NCI-H69 (cell line): Measurements from ENCODE around the gene SPRED2.

Source experiments
- DNase-seq: peaks from one replicate; lab custom pipeline; 2025; lab: John Stamatoyannopoulos, UW

SPRED2 gene, protein sequence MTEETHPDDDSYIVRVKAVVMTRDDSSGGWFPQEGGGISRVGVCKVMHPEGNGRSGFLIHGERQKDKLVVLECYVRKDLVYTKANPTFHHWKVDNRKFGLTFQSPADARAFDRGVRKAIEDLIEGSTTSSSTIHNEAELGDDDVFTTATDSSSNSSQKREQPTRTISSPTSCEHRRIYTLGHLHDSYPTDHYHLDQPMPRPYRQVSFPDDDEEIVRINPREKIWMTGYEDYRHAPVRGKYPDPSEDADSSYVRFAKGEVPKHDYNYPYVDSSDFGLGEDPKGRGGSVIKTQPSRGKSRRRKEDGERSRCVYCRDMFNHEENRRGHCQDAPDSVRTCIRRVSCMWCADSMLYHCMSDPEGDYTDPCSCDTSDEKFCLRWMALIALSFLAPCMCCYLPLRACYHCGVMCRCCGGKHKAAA

DNA sequence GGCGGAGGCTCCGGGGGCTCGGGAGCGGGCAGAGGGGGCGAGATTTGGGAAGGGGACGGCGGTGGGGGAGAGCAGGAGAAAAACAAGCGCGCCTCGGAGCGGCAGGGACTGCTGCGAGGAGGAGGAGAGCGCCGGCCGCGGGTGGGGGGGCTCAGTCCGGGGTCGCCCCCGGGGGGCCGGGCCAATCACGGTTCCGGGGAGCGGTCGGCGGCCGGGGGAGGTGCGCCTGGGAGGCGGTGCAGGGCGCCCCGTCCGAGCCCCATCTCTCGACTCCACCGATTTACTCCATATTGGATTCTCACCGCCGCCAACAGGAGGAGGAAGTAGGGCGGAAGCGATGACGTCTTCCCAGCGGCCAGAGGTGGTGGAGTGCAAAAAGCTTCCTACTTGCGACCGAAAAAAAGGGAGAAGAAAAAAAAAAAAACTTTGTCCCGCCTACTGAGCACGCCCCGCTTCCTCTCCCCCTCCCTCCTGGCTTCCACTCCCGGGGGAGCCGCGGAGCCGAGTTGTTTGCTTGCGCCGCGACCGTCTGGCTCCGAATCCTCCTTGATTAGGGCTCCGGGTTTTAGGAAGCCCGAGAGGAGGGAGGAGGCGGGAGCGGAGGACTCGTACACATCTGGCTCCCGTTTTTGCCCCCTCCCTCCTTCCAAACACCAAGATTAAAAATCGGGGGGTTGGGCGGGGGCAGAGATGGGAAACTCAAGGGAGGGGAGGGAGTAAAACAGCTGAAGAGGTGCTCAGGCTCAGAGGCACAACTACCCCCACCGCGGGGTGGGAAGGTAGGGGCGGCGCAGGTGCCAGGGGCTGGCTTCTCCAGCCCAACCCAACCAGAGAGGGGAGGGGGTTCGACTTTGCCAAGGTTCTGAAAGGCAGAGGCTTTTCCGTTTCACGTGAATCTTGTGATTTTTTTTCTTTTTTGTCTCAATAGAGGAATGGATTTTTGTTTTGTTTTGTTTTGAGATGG, at the start of gene SPRED2:
TSS of gene SPRED2 (minus strand) at position 373 of the 964 bp plus-strand sequence. CDS start 612 bp downstream, outside the sequence.
- DNase-seq, result peak; percentile 92

DNA sequence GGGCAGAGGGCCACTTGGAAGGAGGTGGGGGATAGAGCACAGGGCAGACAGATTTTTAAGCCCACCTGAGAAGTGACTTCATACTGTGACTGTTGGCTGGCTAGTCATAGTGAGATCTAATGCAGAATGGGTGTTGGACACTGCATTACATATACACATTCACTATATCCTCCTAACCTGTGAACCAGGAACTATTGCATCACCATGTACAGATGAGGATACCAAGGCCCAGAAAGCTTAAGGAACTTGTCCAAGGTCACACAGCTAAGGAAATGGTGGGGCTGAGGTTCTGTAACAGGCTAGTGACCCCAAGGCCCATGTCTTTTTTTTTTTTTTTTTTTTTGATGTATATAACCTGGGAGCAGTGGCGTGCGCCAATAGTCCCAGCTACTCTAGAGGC, 49.6 kb upstream of the SPRED2 start:
- no peak for DNase-seq

DNA sequence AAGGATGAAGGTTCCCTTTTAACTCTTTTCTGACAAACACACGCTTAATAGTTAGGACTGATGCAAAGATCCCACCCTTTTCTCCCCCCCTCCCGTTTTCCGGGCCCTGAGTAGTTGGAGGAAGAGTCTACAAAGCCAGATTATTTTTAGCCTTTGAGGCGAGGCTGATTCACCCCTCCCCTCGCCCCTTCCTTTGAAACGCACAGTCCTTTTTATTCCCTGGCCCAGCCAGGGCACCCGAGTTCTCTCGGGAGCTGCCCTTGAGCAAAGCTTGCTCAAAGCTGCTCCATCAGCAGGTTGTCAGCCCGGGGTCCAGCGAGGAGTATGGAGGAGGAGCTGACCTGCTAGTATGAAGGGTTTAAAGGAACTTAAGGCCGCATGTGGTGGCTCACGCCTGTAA, 47.1 kb upstream of the SPRED2 start:
- DNase-seq, result no peak

DNA sequence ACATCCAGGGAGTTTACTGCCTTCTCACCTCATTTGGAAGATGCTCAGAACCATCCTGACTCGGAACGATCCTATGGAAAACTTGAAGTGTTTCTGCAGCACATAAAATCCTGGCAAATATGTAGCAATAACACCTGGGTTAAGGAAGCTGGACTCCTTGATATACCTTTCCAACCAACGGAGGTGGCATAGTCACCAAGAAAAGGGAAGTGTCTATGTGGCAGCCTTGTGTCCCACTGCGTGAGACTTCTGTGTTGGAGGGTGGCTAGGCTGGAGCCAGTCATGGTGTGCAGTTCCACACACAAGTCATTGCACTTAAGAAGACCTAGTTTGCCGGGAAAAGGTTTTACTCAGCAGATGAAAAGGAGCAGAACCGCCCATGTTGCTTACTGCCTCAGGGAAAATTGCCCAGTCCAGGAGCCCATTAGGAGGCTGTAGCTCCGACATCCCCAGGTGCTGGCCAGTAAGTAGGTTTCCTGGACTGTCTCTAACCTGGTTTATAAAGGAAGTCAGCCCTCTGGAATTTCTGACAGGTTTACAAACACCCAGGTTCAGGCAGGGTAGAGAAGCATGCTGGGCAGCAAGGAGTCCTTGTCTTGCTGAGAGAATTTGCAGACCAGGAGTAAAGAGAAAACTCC, 46.2 kb upstream of the SPRED2 start:
- no peak for DNase-seq

DNA sequence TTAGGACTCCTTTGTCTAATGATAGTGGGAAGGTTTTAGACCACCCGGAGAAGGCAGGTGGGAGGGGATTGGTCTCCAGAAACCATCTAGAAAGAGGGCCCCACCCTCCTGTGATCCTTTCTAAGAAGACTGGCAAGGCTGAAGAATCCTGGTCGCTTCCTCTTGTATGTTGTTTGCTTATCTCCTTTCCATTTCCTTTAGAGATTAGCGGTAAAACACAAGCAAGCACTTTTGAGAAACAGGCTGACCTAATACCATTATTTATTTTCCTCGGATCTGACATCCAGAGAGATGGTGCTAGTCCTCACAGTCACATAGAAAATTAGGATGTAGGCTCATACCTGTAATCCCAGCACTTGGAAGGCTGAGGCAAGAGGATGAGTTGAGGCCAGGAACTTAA, 45.2 kb upstream of the SPRED2 start:
- DNase-seq, result no peak

DNA sequence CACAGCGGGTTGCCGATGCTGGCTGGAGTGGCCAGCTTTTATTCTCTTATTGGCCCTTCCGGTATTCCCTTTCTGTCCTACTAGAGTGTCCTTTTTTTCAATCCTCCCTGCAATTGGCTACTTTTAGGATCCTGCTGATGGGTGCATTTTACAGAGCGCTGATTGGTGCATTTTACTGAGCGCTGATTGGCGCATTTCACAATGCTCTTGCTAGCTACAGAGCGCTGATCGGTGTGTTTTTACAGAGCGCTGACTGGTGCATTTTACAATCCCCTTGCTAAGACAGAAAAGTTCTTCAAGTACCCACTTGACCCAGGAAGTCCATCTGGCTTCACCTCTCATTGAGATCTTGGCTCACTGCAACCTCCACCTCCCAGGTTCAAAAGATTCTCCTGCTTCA, 44.4 kb upstream of the SPRED2 start:
- no peak for DNase-seq

DNA sequence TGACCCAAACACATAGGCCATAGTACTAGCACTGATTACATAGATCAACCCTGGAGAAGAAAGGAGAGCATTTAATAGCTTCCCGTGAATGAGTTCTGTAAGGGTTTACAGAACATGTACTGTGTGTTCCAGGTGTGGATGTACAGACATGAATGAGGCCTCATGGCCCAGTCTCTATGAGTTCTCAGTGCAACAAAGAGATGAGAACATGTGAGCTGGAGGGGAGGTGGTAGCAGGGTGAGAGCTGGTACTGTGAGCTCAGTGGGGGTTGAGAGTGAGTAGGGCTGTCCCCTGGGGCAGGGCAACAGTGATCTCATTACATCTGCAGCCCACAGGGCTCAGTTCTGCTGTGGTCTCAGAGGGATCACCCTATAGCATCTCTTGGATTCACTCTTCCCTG, 42.6 kb upstream of the SPRED2 start:
- no peak for DNase-seq

DNA sequence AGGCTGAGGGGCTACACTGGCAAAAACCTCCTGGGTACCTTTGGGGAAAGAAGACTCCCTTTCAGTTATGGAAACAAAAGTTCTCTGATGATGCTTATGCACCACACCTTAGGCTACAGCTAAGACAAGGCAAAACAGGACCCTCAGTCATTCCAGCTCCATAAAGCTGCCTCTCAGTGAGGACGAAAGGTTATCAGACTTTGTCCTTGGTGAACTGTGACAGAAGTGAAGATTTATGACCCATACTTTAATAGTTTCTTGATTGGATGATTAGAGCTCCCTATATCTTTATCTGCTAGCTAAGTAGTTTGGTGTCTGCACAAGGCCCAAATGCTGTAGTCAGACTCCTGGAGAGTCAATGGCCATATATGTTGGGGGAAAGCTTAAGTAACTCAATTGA, 40.6 kb upstream of the SPRED2 start:
- no peak for DNase-seq

DNA sequence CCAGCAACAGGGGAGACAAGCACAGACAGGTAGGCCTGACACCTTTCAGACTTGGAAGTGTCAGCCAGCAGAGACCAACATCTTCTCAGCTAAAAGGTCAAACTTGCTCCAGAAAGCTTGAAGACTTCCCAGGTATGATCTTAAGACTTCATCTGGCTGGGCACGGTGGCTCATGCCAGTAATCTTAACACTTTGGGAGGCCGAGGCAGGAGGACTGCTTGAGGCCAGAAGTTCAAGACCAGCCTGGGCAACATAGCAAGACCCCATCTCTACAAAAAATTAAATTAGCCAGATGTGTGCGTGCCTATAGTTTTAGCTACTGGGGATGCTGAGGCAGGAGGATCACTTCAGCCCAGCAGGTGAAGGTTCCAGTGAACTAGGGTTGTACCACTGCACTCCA, 39.0 kb upstream of the SPRED2 start:
- no peak for DNase-seq

DNA sequence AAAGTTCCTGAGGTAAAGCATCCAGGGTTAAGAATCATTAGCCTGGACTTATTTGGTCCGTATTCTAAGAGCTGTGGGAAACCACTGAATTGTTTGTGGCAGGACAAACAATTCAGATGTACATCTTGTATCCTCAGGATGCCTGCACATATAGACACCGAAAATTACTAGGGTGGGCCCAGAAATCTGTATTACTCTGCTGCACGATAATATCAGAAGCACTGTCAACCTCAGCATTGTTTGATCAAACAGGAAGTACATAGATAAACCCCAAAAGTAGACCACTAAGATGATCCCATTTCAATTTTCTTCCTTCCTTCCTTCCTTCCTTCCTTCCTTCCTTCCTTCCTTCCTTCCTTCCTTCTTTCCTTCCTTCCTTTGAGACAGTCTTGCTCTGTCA, 34.2 kb upstream of the SPRED2 start:
- DNase-seq, result no peak

DNA sequence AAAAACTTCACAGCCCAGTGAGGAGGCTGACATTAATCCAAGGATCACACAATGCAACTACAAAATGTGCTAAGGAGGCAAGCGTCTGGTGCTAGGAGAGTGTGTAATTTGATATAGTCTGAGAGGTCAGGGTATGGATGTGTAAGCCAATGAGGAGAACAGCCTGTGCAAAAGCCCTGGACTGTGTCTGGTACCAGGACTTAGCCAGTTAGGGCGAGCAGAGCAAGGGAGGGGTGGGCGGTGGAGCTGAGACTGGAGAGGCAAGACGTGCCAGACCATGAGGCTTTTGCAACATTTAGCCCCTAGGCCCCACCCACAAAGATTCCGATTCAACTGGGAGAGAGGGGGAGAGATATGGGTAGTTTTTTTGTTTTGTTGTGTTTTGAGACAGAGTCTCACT, 33.5 kb upstream of the SPRED2 start:
- DNase-seq, result no peak

DNA sequence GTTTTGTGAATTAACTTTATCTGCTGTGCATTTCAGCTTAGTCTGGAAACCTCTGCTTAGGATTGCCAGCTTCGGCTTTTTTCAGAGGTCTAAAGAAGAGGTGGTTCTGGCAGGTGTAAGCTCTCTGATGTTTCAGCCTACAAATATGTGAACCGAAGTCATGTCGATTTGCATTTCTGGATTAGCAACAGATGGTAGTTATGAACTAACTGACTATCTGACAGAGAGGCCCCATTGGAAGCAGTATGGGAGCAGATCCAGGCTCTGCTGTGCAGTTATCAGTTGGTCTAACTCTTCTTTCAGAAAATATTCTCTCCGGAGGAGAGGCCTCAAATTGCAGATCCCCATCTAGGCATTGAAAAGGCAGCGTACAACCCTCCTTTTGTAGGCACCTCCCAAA, 32.7 kb upstream of the SPRED2 start:
- no peak for DNase-seq

DNA sequence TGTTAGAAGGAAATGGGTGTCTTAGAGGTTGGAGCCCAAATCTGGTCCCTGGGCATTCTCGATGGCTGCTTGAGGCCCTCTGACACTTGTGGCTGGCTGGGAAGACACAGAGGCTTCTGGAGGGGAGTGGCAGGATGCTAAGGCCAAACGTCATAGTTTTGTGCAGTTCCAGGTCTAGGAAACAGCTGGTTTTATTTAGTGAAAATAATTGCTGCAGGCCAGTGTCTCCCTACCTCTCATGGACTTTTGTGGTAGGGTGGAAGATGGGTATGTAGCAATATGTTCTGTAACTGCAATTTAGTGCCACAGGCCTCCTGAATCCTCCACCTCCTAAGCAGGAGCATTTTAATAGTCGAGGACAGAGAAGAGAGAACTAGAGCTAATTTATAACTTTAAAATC, 32.2 kb upstream of the SPRED2 start:
- DNase-seq, result no peak

DNA sequence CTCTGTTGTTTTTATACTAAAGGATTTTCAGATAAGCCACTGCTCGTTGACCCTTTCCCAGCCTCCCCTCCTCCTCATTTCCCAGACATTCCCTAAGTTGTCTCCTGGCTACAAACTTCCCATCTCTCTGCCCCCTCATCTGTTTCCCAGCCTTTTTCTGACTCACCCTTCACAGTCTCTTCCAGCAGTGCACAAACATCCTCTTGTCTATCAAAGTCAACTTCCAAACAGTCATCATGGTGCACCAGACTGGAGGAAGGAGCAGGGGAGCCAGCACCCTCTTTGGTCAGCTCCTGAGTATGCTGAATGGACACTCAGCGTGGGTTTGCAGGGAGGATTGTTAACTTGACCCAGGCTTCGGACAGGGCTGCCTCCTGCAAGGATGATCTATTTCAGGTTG, 26.6 kb upstream of the SPRED2 start:
- DNase-seq, result no peak

DNA sequence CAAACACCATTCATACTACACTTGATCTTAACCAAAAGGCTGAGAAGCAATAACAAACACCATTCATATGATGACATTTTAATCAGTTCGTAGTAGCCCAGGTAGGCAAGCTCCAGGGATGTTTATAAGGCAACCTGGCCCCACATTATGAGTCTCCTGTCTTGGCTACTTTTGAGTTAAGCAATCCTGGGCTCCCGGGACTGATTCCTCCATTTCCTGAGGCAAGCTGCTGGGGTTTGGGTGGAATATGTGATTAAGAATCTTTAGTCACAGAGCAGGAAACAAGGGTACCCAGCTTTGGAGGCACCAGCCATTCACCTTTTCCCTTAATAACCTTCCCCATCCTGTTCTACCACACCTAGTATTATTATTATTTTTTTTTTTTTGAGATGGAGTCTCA, 24.5 kb upstream of the SPRED2 start:
- DNase-seq, result no peak

DNA sequence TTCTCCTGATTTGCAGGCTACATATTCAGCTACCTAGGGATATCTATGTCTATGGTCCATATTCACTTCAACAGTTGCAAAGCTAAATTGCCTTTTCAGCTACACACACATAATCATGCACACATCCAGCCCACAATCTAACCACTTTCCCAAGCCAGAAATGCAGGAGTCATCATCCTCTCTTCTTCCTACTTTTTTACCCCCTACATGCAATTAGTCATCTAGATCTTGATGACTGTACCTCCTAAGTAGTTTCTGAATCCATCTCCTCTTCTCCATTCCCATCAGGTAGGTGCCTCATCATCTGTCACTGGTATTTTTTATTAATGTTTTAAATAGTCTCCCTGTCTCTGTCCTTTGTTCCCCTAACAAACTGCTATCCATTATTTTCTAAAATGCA, 23.7 kb upstream of the SPRED2 start:
- DNase-seq, result no peak

DNA sequence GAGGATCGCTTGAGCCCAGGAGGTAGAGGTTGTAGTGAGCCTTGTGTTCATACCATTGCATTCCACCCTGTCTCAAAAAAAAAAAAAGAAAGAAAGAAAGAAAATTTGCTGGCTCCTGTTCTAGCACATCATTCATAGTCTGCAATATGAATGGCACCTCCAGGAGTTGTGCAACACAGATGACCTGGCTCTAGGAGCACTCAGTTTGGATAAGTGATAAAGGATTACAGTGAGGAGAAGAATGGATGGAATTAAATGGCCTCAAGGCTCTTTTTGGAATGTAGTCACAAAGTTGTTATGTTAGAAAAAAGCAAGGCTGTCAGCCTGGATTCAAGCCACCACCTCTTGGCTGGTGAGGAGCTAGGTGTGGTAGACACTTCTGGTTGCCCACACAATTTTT, 21.5 kb upstream of the SPRED2 start:
- DNase-seq, result no peak

DNA sequence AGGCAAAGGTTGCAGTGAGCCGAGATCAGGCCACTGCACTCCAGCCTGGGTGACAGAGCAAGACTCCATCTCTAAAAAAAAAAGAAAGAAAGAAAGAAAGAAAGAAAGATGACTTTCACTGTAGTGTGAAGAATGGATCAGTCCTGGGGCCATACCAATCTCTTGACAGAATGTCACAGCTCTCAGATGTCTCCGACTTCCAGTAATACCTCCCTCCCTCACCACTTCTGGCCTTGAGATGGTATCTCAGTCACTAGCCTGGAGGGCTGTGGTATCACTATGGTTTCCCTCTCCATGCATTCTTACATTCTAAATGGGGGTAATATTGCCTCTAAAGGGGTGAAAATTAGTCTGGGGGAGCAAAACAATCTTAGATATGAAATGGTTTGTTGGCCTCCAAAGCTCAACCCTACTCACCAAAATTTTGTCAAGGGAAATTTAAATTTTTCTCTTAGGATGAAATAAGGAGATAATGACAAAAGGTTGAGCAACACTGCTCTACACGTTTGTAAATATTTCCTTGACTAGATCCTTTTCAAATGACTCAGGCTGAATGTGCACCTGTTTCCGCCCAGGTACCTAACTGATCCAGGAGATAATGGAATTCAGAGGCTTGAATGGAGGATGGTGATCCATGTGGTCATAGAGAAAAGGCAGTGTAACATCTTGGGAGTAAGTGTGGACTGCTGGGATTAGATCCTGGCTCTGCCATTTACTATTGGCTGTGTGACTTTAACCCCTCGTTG, 19.9 kb upstream of the SPRED2 start:
- DNase-seq, result no peak

DNA sequence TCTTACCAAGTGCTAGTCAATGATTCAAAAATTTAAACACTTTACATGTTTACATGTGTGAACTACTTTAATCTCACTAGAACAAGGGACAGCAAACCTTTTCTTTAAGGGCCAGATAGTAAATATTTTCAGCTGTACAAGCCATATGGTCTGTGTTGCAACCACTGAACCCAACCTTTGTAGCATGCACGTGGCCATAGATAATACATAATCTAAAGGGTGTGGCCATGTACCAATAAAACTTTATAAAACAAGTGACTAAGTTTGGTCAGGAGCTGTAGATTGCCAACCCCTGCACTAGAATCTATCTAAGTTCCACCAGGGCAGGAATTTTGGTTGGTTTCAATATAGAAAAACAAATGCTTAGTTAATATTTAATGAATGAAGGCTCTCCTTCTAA, 18.4 kb upstream of the SPRED2 start:
- DNase-seq, result no peak

DNA sequence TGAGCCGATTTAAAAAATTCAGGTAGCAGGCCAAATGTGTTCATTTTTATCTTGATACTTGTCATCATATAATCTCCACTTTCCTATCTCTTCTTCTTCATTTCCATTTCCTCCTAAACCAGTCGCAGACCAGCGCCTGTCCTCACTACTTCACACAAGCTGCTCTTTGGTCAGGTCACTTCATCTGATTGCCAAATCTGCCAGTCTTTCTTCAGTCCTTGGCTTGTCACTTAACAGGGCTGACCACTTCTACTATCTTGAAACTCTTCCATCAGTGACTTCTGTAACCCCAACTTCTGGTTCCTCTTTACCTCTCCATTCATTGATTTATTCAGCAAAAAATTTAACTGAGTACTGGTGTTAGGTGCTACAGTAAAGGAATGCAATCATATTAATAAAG, 18.0 kb upstream of the SPRED2 start:
- no peak for DNase-seq

DNA sequence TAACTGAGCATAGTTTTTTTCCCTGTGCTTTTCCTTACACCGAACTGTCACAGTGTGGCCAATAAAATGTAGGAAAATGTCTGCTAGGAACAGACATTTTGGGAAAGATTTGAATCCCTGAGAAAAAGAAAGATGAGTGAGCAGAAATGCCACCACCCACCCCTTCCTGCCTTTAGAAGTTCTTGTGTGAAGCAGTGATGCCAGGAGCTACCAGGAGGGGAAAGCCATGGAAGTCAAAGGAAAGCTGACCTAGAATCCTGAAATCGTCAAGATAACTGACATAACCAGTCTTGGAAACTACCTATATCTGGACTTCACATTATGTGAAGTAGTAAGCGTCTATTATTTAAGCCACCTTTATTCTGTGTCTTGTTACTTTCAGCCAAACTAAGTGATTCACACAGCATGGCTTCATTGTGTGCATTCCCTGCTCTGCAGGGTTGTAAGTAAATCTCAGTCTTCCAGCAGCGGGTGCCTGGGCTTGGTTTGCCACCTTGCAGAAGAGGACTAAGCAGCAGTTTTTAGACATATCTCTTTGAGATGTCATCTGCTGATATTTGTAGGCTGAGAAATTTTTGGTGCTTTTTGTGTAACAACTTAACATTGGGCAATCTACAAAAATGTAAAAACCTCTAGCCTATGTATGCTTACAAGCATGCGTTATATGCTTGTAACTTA, 11.2 kb upstream of the SPRED2 start:
- no peak for DNase-seq
